PC-3 (cell line): ENCODE data around the gene TNFSF13.

Source experiments
- CTCF ChIP-seq: fragments of 300-600 bp; sonication (generic); conservative IDR thresholded peaks from 2 replicates; pipeline ENCODE4 v1.5.1; 2017; ENCODE audit warnings: antibody characterized with exemption, low read depth, mild to moderate bottlenecking, low read length
- EZH2 ChIP-seq: fragments of 300-600 bp; sonication (generic); IDR thresholded peaks from one replicate; pipeline ENCODE4 v1.6.1; 2017; ENCODE audit warnings: antibody characterized with exemption, mild to moderate bottlenecking, low read length; ENCODE audit not compliant: unreplicated experiment
- EZH2phosphoT487 ChIP-seq: fragments of 300-600 bp; sonication (generic); IDR thresholded peaks from 2 replicates; pipeline ENCODE4 v1.6.1; 2018; ENCODE audit warnings: mild to moderate bottlenecking, antibody characterized with exemption, low read length, borderline replicate concordance

- TF ChIP-seq CTCF (no peak), EZH2 (no peak), EZH2phosphoT487 (no peak)
Measured at GRCh38 chr17:7553356-7553755, 5.2 kb upstream of the TNFSF13 start.
